Measurements from ENCODE around the gene SP5. TPM values are rescaled to one million over a fixed set of nuclear protein-coding genes. Genes with fewer than 3 reads are reported as not detected.

Gene SP5
- total and polyA plus RNA-seq, 9 of the 15 experiments (the other 6 are each of a cell fraction or from before 2014, with no cell fraction given), result 0.03 to 1.7 (median 0.16) TPM; not detected in 1

GRCh38 chr2:170716851-170717598, 1.9 kb downstream of the SP5 start:
- in situ Hi-C loops (cut with MboI) (no loop called here), intact Hi-C loops (cut with micrococcal nuclease) (loop anchor here (10.0 kb wide), 1 partner anchor 312 kb away; no protein-coding TSS in a partner anchor)
- no peak for FAIRE-seq
- H3K9ac ChIP-seq (ENCODE audit: insufficient read depth in 1 of 2, low read depth in 2 of 2, low read length in 2 of 2), result no peak overlapping the region
- DNase-seq (ENCODE audit: extremely low read depth in 1 of 4, low spot score in 3 of 4), result no peak
- no peak overlapping the region for H3K4me3 ChIP-seq
- no peak overlapping the region for H3K27ac ChIP-seq (ENCODE audit: extremely low read depth, low read depth, low read length)
- no peak for ATAC-seq
- WGBS (ENCODE audit: insufficient coverage, low coverage, missing lambda C conversion rate), result 98% methylated on average over 45 of the region's 74 CpGs
- peaks cover 4 to 30% of the 10 kb centered on the region in 2 experiments; a peak in 2 of 5 replicates for H3K4me1 ChIP-seq (replicated peaks in 1 of 2; ENCODE audit: control insufficient read depth in 2 of 2, insufficient read depth in 2 of 2, low read length in 2 of 2)
- no peaks in the 10 kb centered on the region for H3K36me3 ChIP-seq (ENCODE audit: control insufficient read depth, insufficient read depth, low read length)
- CTCF ChIA-PET (ENCODE audit: low intra/inter-chr PET ratio), result no interaction called here
- no TSS peak for BruUV-seq (replicated peaks)
- H3K9me3 ChIP-seq (replicated peaks; ENCODE audit: control insufficient read depth, insufficient read depth, low read depth, low read length), result peaks cover 4% of the 10 kb centered on the region; the same call in 1 of the 2 replicates
- H3K79me2 ChIP-seq (ENCODE audit: control insufficient read depth, insufficient read depth, low read length), result no peaks in the 10 kb centered on the region
- TF ChIP-seq PCBP1 (IDR thresholded peaks at IDR 0.05; ENCODE audit: low read depth, low read length, poor library complexity, severe bottlenecking), result peak; percentile 32
- peak; percentile 43 for TF ChIP-seq POLR2G (IDR thresholded peaks at IDR 0.05; ENCODE audit: low read depth, low read length)
- no peak for TF ChIP-seq TBL1XR1 (IDR thresholded peaks at IDR 0.05; ENCODE audit: low read length in 2 of 2)
- TF ChIP-seq ZNF699 (CRISPR knock-in tag; IDR thresholded peaks at IDR 0.05; ENCODE audit: insufficient replicate concordance), result no peak
- peak; percentile 91 for TF ChIP-seq ZBTB33 (CRISPR knock-in tag; IDR thresholded peaks at IDR 0.05)
- no peak for TF ChIP-seq CREM (IDR thresholded peaks at IDR 0.05; ENCODE audit: low read depth)
- POLR2A ChIA-PET, result interaction anchor here (0.5 to 1.2 kb wide), 2 partner anchors 27 to 54 kb away, joined by 3 read pairs; no protein-coding TSS in a partner anchor
- H3K9me1 ChIP-seq (ENCODE audit: control insufficient read depth, insufficient read depth, low read length), result no peaks in the 10 kb centered on the region
- no peaks in the 10 kb centered on the region for H3K27me3 ChIP-seq (ENCODE audit: control insufficient read depth in 2 of 2, insufficient read depth in 2 of 2, low read length in 2 of 2)
- no peaks in the 10 kb centered on the region for H4K20me1 ChIP-seq (replicated peaks; ENCODE audit: control insufficient read depth, insufficient read depth, low read length)
- H2AFZ ChIP-seq (ENCODE audit: low read depth, low read length), result no peak overlapping the region
- no peak overlapping the region for H3K4me2 ChIP-seq (ENCODE audit: insufficient read depth, low read length)
